GM19372 (cell line): ENCODE measurements around the gene TCTN2.

Source experiments
- ATAC-seq: cut with Tn5 transposase; IDR thresholded peaks from one replicate; pipeline ENCODE4 v1.9.1; 2021; ENCODE audit warnings: mild to moderate bottlenecking, low read depth, moderate library complexity; ENCODE audit not compliant: unreplicated experiment

The TCTN2 gene

GRCh38 chr12:123670882-123671728, at the start of gene TCTN2:
Gene TCTN2 (plus strand): TSS chr12:123671113. CDS start chr12:123671241, 128 bp downstream.
- ATAC-seq: peak; percentile 98

- ATAC-seq: no peak
These were observed 49.0 kb upstream of the TCTN2 start for GRCh38 chr12:123621619-123622530.

GRCh38 chr12:123633379-123634141, 37.4 kb upstream of the TCTN2 start, which contains the start of the genes EIF2B1 and GTF2H3:
Gene EIF2B1 (minus strand): TSS chr12:123633686. CDS start chr12:123633557, 129 bp downstream.
Gene GTF2H3 (plus strand): TSS chr12:123633829. CDS start chr12:123633860, 31 bp downstream.
- ATAC-seq: peak; percentile 98

GRCh38 chr12:123634142-123634561, 36.8 kb upstream of the TCTN2 start:
- ATAC-seq: no peak

GRCh38 chr12:123643911-123644310, 27.0 kb upstream of the TCTN2 start:
- no peak for ATAC-seq

GRCh38 chr12:123645380-123645779, 25.5 kb upstream of the TCTN2 start:
- no peak for ATAC-seq

GRCh38 chr12:123645878-123646277, 25.0 kb upstream of the TCTN2 start:
- no peak for ATAC-seq

- ATAC-seq: no peak
These were observed 22.5 kb upstream of the TCTN2 start for GRCh38 chr12:123648401-123648800.

- ATAC-seq: no peak
These were observed 16.7 kb upstream of the TCTN2 start for GRCh38 chr12:123654129-123654701.

- peak; percentile 75 for ATAC-seq
These were observed 15.5 kb upstream of the TCTN2 start for GRCh38 chr12:123655420-123655819.

GRCh38 chr12:123656392-123656791, 14.5 kb upstream of the TCTN2 start:
- ATAC-seq: no peak

- no peak for ATAC-seq
These were observed 13.7 kb upstream of the TCTN2 start for GRCh38 chr12:123657211-123657610.

GRCh38 chr12:123659996-123660727, 10.8 kb upstream of the TCTN2 start:
- ATAC-seq: no peak

GRCh38 chr12:123667771-123668170, 3.1 kb upstream of the TCTN2 start:
- no peak for ATAC-seq

- ATAC-seq: no peak
These were observed 963 bp downstream of the TCTN2 start for GRCh38 chr12:123671876-123672275.

- no peak for ATAC-seq
These were observed 4.5 kb downstream of the TCTN2 start for GRCh38 chr12:123675436-123675835.

GRCh38 chr12:123676616-123677320, 5.9 kb downstream of the TCTN2 start:
- no peak for ATAC-seq

GRCh38 chr12:123678981-123679380, 8.1 kb downstream of the TCTN2 start:
- no peak for ATAC-seq

- ATAC-seq: no peak
These were observed 10.7 kb downstream of the TCTN2 start for GRCh38 chr12:123681605-123682004.
